Gastroesophageal sphincter (tissue), 4 donors: ENCODE data around the gene GPATCH2. TPM values are rescaled to one million over a fixed set of nuclear protein-coding genes. Genes with fewer than 3 reads are reported as not detected.
A peak's percentile ranks its signal among the peaks of the same experiment; 100 is the strongest.

Experiments used
- ATAC-seq: fragments of 150-250 bp; one replicate; pipeline ENCODE4 v1.9.1; 2016; ENCODE audit warnings: mild to moderate bottlenecking, moderate library complexity
- H3K27ac ChIP-seq, 4 donors: fragments of 200-600 bp; sonication (generic) in 3 of 4; 1 replicate in 3 of 4; 2 replicates in 1 of 4; pipeline ENCODE4 v1.5.1; 2016 to 2019
- H3K27me3 ChIP-seq: fragments of 200-600 bp; sonication (generic); one replicate; pipeline ENCODE4 v1.5.1; 2019
- H3K36me3 ChIP-seq, 2 donors: fragments of 200-600 bp; sonication (generic); one replicate each; pipeline ENCODE4 v1.5.1; 2019; ENCODE audit warnings: control low read depth in 1 of 2
- H3K4me1 ChIP-seq, 3 donors: fragments of 200-600 bp; sonication (generic); 1 replicate in 2 of 3; 2 replicates in 1 of 3; pipeline ENCODE4 v1.5.1; 2016 to 2019; ENCODE audit warnings: control low read depth in 2 of 3
- H3K4me3 ChIP-seq, 2 donors: fragments of 200-600 bp; sonication (generic); one replicate each; pipeline ENCODE4 v1.5.1; 2019; ENCODE audit warnings: mild to moderate bottlenecking in 1 of 2, moderate library complexity in 1 of 2
- H3K9me3 ChIP-seq, 3 donors: fragments of 200-600 bp; sonication (generic); one replicate each; pipeline ENCODE4 v1.5.1; 2017 to 2019; ENCODE audit warnings: control low read depth in 2 of 3
- EP300 ChIP-seq: sonication (generic); formaldehyde crosslinking; IDR thresholded peaks from one replicate; pipeline ENCODE4 v1.6.1; 2017; ENCODE audit warnings: antibody characterized with exemption, mild to moderate bottlenecking
- POLR2A ChIP-seq, 2 donors: fragments of 450-650 bp; IDR thresholded peaks; one replicate each; pipeline ENCODE4 v1.6.1; 2017; ENCODE audit warnings: antibody characterized with exemption in 2 of 2, mild to moderate bottlenecking in 2 of 2, moderate library complexity in 1 of 2
- POLR2AphosphoS5 ChIP-seq: sonication (generic); formaldehyde crosslinking; IDR thresholded peaks from one replicate; pipeline ENCODE4 v1.6.1; 2017; ENCODE audit warnings: antibody characterized with exemption
- WGBS, 2 donors: methylation state at CpG; one replicate each; pipeline ENCODE4 v1.1.5; 2018; ENCODE audit warnings: low coverage in 1 of 2; 5-methylcytosine and 5-hydroxymethylcytosine counted together
- total RNA-seq, 4 donors: library from RNA; depleted of rRNA; stranded (reverse); fragments of >200 nt; gene quantifications; one replicate each; pipeline ENCODE4 v1.1.0, GENCODE V29; 2016
- TF ChIP-seq, protein P1 (sequence below), 4 experiments: fragments of 200-600 bp in 2 of 4; fragments of 450-650 bp in 2 of 4; sonication (generic) in 1 of 4; IDR thresholded peaks; one replicate each; pipeline ENCODE4 v1.5.1; 2017 to 2019; ENCODE audit warnings: antibody characterized with exemption in 4 of 4, mild to moderate bottlenecking in 2 of 4, moderate library complexity in 2 of 4

GPATCH2 gene
- total RNA-seq, 4 donors from 2014 or later = 11.2 to 18.7 (median 14.3) TPM

DNA sequence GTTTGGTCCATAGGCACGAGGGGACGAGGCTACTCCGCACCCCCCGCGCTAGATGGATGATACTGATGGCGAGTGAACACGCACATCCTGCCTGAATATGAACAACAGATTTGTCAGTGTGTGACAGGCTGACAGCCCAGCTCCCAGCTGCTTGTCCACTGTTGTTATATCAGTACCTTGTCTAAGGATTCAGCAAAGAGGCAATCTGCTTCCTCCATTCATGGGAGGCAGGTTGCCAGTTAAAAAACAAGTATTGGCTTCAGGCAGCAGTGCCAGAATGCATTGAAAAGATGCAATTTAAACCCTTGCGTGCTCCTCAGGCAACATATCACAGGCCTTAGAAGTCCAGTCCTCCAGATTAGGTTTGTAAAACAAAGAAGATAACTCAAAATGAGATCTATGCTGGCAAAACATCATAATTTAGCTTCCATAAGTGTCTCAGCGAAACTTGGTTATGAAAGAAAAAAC, 223.3 kb downstream of the GPATCH2 start:
- Histone ChIP-seq H3K27me3 (no peaks in the 10 kb centered on the region), H3K36me3 (no peaks in the 10 kb centered on the region), H3K27ac (peak overlapping the region in 3 of 4 donors; percentile 56 to 75 (median 58)), H3K4me1 (peaks cover 0 to 15% (median 3%) of the 10 kb centered on the region in 3 donors), H3K4me3 (peak overlapping the region in 1 of 2 donors; percentile 23), H3K9me3 (no peaks in the 10 kb centered on the region)
- TF ChIP-seq POLR2A (IDR thresholded peaks at IDR 0.05) = no peak
- TF ChIP-seq EP300 = no peak
- no peak for TF ChIP-seq POLR2AphosphoS5
- TF ChIP-seq, protein P1, sequence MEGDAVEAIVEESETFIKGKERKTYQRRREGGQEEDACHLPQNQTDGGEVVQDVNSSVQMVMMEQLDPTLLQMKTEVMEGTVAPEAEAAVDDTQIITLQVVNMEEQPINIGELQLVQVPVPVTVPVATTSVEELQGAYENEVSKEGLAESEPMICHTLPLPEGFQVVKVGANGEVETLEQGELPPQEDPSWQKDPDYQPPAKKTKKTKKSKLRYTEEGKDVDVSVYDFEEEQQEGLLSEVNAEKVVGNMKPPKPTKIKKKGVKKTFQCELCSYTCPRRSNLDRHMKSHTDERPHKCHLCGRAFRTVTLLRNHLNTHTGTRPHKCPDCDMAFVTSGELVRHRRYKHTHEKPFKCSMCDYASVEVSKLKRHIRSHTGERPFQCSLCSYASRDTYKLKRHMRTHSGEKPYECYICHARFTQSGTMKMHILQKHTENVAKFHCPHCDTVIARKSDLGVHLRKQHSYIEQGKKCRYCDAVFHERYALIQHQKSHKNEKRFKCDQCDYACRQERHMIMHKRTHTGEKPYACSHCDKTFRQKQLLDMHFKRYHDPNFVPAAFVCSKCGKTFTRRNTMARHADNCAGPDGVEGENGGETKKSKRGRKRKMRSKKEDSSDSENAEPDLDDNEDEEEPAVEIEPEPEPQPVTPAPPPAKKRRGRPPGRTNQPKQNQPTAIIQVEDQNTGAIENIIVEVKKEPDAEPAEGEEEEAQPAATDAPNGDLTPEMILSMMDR (IDR thresholded peaks at IDR 0.05) = no peak
- 38 to 41% methylated on average over 4 to 9 of the region's 9 CpGs for WGBS, 2 donors
- ATAC-seq = no peak

DNA sequence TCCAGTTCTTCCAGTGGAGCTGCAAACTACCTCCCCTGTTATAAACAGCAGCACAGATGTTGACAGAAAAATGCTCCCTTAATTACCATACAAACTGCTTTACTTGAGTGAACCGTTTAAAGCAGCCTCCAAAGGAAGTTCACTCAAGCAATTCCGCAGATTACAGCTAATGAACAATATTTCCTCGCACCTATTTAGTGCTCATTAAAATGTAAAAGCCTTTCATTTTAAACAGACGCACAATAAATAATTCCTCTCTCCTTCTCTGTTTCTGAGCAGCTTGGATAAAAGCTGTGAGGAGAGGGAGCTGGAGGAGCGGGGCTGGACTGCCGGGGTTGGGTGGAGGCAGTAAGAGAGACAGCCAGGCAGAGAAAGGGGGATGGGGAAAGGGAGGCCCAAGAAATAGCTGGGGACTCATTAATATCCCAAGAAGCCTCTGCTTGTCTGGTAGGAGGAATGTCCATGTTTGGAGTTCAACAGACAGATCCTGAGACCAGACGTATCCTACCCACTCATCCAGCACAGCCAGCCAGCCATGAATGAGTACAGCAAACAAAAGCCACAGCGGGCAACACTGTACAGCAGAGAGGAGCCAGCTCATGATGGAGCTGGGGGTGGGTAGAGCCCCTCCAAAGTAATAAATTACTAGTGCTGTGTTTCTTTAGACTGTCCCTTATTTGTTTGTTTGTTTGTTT, 227.7 kb downstream of the GPATCH2 start:
- no peaks in the 10 kb centered on the region for H3K9me3 ChIP-seq
- peaks cover 0 to 12% (median 2%) of the 10 kb centered on the region in 3 donors for H3K4me1 ChIP-seq
- WGBS, 2 donors = 31 to 52% methylated on average over 6 to 7 of the region's 8 CpGs
- H3K36me3 ChIP-seq = no peaks in the 10 kb centered on the region
- H3K4me3 ChIP-seq = no peak overlapping the region
- peak overlapping the region in 1 of 4 donors; percentile 11 for H3K27ac ChIP-seq
- H3K27me3 ChIP-seq = no peaks in the 10 kb centered on the region
- TF ChIP-seq, protein P1 (IDR thresholded peaks at IDR 0.05) = no peak
- no peak for TF ChIP-seq POLR2AphosphoS5
- no peak for TF ChIP-seq POLR2A (IDR thresholded peaks at IDR 0.05)
- TF ChIP-seq EP300 = no peak
- no peak for ATAC-seq

DNA sequence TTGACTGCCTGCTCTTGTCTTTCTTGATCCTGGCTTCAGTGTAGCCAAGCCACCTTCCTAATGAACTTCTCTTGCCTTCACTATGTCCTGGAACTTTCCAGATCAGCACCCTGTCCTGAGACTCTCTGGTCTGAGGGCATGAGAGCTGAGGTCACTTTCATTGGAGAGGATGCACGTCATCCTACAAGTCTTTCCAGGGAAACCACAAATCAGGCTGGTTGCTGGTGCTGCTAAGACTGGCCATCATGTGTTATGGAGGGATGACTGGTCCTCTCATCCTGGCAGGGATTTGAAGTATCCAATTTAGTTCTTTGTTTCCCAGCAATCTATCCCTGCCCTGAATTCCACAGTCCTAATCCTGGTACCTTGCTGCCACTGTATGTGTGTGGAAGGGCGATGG, 228.6 kb downstream of the GPATCH2 start:
- Histone ChIP-seq H3K36me3 (no peaks in the 10 kb centered on the region), H3K4me3 (no peak overlapping the region), H3K4me1 (peaks cover 0 to 3% (median 0%) of the 10 kb centered on the region in 3 donors), H3K9me3 (no peaks in the 10 kb centered on the region), H3K27me3 (no peaks in the 10 kb centered on the region), H3K27ac (no peak overlapping the region)
- ATAC-seq = no peak
- WGBS, 2 donors = 71 to 80% methylated on average over 1 of the region's 2 CpGs
- TF ChIP-seq, protein P1 (IDR thresholded peaks at IDR 0.05) = no peak
- no peak for TF ChIP-seq POLR2A (IDR thresholded peaks at IDR 0.05)
- no peak for TF ChIP-seq EP300
- TF ChIP-seq POLR2AphosphoS5 = no peak

- Histone ChIP-seq H3K27me3 (no peaks in the 10 kb centered on the region), H3K4me3 (no peak overlapping the region), H3K36me3 (no peaks in the 10 kb centered on the region), H3K27ac (no peak overlapping the region), H3K4me1 (peaks cover 0 to 3% (median 0%) of the 10 kb centered on the region in 3 donors), H3K9me3 (no peaks in the 10 kb centered on the region)
- ATAC-seq = no peak
- WGBS, 2 donors = 100% methylated on average over 1 of the region's 1 CpG; no CpG with 5 or more reads in 1 of the 2 donors
- no peak for TF ChIP-seq POLR2AphosphoS5
- TF ChIP-seq, protein P1 (IDR thresholded peaks at IDR 0.05) = peak in 3 of 4 experiments; percentile 25 to 61 (median 47)
Observed at GRCh38 chr1:217393896-217394295, 237.0 kb downstream of the GPATCH2 start.

DNA sequence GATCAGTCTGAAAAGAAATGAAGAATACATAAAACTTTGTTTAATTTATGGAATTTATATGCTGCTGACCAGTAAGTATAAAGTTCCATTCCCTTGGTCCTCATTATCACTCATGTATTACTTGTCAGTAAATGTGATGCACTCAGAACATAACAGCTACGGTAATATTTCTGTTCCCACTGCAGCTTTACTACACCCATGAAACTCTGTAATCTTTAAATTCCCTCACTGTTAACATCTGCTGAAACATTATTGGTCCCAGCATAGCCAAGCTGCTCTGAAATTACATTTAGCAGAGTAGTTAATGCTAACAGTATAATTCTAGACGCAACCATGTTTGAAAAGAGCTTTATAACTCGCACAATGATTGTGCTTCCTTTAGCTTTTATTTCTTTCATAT, 238.4 kb downstream of the GPATCH2 start:
- WGBS, 2 donors = 46 to 66% methylated on average over 3 of the region's 3 CpGs

More for the DNA sequence above, 238.4 kb downstream of the GPATCH2 start:
- TF ChIP-seq, protein P1 (IDR thresholded peaks at IDR 0.05) = no peak
- TF ChIP-seq POLR2A (IDR thresholded peaks at IDR 0.05) (no peak), EP300 (no peak), POLR2AphosphoS5 (no peak)
- Histone ChIP-seq H3K27me3 (no peaks in the 10 kb centered on the region), H3K4me1 (peaks cover 0 to 3% (median 0%) of the 10 kb centered on the region in 3 donors), H3K4me3 (no peak overlapping the region), H3K36me3 (no peaks in the 10 kb centered on the region), H3K27ac (no peak overlapping the region), H3K9me3 (no peaks in the 10 kb centered on the region)
- no peak for ATAC-seq
